Glomerular visceral epithelial cell (primary cell): ENCODE results near the gene MACO1.
"Not testable (repeated sequence)": the region's sequence is repeated elsewhere in the genome, so short reads cannot be mapped to it uniquely, and the experiment has no call there.

Experiments used
- DNase-seq: peaks from one replicate; pipeline ENCODE4 v3.0.0-alpha.2; 2016; ENCODE audit errors: extremely low spot score

The MACO1 gene

DNA sequence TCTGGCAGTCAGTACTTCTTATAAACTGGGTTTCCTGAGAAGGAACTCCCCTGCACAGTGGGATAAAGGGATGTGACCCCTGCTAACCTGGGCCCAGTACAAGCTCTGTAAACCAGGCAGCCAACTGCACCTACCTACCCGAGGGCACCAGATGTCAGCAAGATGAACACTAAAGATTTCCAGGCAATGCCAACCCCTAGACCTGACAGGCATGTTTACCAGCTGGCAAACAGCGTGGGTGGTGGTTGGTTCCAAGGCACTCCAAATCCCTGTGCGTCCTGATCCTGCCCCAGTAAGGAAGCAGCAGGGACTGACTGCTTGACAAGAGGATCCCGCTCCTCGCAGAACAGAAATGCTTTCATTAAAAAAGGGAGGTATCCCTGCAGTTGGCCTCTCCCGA lies 7.5 kb upstream of the MACO1 start:
- not testable (repeated sequence) for DNase-seq

- DNase-seq, result no peak
Measured at GRCh38 chr1:25425098-25426085, 5.3 kb upstream of the MACO1 start.

GRCh38 chr1:25427696-25428095 lies 3.0 kb upstream of the MACO1 start:
- no peak for DNase-seq

DNA sequence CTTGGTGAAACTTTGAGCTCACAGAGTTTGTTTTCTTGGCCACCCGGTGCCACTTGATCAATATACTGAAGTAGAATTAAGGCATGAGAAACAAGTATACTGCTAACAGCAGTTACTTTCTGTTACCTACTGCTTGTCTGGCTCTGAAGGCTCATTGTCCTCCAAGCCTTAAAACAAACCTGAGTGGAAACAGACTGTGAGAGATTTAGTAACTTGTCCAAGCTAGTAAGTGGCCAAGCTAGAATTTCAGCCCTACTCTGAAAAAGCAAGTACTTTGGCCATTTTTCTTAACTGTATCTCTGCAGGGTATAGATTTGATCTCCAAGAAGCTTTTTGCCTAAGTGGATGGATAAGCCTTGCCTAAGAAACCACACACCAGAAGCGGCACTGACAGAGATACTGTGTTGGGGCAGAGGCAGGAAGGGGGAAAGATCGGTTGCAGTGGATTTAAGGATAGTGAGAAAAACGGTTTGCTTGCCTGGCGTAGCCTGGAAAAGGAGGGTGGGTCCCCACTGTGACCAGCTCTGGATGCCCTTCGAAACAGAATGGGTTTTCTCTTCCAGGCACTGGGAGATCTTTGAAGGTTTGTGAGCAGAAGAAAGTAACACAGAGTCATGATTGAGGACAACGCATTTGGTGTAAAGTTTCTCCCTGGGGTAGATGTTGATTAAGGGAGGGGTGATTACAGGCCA lies 2.1 kb upstream of the MACO1 start:
- DNase-seq, result no peak

- DNase-seq, result no peak
Measured at GRCh38 chr1:25430967-25431881, 527 bp downstream of the MACO1 start.

DNA sequence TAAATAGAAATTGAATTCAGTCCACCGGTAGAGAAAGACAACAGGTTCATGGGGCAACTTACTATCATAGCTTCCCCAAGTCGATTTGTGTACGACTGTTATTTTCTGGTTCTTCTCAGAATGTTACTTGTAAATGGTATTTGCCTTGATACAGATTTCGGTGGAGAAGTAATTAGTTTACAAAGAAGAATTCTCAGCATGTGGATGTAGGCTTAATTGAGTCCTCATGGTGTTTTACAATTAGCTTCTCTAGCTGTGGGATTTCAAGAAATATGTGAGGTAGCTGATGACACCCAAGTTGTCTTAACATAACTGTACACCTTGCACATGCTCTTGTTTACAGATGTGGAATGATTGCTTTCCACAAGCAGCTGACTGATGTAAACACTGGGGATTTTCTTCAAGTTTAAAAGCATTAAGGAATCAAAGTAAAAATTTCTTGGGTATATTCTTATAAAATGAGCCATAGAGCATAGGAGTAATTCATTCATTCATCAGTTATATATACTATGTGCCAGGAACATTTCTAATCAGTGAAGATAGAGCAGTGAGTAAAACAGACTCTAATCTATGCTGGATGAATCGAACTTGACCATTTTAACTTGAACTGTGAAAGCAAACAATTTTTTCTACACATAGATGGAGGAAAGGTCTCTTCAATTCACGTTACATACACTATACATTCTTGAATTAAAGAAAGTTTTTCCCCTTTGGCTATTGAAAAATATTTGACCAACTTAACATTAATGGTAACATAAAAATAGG lies 1.4 kb downstream of the MACO1 start:
- no peak for DNase-seq

DNA sequence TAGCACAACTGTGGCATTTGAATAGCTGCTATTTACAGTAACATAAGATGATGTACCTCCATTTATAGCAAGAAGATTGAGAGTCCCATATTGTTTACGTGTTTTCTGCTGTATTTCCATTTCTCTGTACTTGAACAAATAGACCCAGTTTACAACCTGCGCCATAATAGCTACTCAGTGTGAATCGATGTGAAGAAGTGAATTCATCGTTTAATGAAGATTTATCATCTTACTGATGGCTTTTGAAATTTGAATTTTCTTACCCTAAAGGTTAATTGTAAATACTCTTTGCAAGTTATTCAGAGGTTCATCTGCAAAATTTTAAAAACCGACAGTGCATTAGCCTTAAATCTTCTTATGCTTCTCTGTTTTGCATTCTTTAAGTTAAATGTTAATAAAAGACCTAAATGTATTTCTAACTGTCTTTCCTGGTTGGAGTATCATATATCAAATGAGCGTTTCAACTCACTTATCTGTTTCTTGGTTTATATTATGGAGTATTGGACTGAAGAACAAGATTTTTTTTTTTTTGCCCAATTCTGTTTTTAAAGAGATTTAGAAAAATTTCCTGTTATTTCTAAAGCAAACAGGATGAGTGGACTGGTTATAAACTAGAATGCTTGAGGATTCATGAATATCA lies 2.2 kb downstream of the MACO1 start:
- DNase-seq, result no peak

- DNase-seq, result no peak
Measured at GRCh38 chr1:25433389-25434186, 2.9 kb downstream of the MACO1 start.

DNA sequence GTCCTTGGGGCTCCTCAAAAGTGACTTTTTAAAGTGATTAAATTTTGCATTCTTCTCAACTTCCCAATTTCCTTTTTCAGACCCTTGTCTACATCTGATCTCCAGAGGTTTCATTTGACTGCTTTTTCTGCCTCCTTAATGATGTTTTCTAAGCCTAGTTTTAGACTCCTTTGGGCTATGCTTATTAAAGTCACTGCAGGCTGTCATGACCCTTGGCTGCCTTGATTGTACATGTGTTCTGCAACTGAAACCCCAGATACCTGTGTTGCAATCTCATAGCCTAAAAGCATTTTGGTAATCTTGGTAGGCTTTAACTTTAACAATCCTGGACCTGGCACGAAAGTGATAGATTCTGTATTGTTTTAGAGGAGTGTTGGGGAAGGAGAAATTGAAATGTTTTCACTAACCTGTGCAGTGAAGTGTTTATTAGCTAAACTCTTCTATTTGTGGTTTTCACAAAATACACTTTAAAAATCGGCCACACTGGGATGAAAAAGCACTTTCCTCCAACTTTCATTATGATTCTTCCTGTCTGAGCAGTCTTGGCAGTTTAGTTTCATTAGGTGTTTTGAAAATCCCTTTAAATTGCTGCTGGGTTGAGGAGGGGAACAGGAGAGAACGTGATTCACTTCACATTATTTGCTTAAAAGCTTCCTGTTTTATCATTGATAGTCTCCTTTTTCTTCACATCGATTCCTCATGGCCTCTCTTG lies 4.9 kb downstream of the MACO1 start:
- DNase-seq, result no peak

GRCh38 chr1:25437672-25438071 lies 7.0 kb downstream of the MACO1 start:
- DNase-seq, result no peak

GRCh38 chr1:25439287-25439686 lies 8.6 kb downstream of the MACO1 start:
- DNase-seq, result no peak

GRCh38 chr1:25442178-25442577 lies 11.5 kb downstream of the MACO1 start:
- DNase-seq, result peak; percentile 14

DNA sequence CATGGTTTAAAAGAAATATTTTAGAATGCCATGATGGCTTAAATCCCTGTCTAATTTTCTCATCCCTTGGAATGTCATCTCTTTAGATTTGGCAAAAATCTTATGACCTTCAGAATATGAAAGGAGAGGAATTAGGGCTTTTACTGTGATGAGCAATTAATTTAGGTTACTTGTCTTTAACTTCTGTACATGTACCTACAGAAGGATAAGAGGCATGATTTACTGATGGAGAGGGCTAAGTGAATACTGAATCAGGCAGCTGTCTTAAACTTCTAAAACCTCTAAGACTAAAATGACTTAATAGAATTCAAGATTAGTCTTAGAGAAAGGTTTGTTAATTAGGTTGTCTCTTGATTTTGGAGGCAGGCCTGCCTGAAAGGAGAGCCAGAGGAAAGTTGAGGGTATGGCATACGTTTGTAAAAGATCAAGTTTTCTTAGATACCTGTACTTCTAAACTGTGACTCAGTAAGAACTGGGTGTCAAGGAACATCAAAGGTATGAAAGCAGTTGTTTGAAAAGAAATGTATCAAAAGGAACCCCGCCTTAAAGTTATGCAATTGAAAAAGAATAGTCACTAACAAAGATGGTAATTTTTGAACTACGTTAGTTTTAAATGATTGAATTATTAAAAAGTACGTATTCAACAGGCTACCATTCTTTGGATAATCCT lies 12.5 kb downstream of the MACO1 start:
- no peak for DNase-seq

DNA sequence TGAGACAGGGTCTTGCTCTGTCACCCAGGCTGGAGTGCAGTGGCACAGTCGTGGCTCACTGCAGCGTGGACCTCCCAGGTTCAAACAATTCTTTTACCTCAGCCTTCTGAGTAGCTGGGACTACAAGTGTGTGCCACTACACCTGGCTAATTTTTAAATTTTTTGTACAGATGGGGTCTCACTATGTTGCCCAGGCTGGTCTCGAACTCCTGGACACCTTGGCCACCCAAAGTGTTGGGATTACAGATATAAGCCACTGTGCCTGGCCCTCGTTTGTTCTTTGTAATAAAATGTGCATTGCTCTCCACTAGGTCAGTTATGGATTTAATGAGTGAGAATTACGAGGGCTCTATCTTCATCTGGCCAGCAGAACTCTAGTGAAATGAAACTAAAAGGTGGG lies 13.9 kb downstream of the MACO1 start:
- not testable (repeated sequence) for DNase-seq

GRCh38 chr1:25445993-25446538 lies 15.4 kb downstream of the MACO1 start:
- DNase-seq, result no peak

DNA sequence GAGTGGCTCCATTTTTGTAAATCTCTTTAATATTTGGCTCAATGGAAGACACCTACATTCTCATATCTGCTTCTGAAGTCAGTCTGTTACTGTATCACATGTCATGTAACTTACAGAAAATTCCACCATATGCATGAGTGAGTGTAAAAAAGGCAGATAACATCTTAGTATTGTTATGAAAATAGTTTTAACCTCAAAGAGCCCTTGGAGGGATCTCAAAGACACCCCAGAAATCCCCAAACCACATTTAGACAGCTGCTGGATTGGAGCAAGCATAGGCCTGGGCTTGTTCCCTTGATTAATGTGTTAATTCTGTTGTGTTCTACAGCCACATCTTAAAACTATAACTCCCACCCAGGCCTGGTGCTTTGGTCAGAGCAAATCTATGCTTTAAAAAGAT lies 16.9 kb downstream of the MACO1 start:
- DNase-seq, result no peak

DNA sequence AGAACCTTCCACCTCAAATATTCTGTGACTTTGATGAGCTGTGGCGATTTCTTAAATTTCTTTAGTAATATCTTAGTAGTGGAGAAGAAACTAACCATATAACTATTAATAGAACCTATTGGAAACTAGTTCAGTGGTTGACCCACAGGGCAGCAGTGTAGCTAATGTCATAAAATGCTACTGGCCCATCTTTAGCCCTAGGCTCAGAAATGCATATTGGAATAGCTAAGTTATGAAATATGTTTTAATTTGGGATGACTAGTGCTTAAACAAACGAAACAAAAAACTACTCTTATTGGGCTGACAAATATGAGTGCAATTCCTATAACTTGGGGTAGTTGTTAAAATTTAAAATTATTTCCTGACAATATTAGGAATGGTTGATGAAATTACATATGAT lies 20.2 kb downstream of the MACO1 start:
- DNase-seq, result no peak

DNA sequence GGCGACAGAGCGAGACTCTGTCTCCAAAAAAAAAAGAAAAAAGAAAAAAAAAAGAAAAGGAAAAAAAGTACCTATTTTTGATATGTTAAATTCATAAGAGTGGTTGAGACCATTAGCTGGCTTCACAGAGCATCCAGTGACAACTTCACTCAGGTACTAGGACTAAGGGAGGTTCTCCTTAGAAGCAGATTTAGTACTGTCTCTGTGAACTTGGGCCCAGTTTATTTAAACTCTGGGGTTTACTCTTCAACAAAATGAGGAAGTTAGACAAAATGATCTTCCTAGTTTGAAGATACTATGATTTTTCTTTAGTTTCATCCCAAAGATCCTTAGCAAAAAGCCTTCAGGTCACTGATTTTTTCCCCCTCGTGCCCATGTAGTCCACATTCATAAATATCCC lies 21.2 kb downstream of the MACO1 start:
- DNase-seq, result no peak
